ENCODE data around the gene STAG3. TPM values are rescaled to one million over a fixed set of nuclear protein-coding genes. Genes with fewer than 3 reads are reported as not detected.
A peak's percentile ranks its signal among the peaks of the same experiment; 100 is the strongest.

The STAG3 gene
- total and polyA plus RNA-seq, 2 donors (not counting 3 experiments of a cell fraction or from before 2014, with no cell fraction given), result 0.29 to 1.4 TPM

GRCh38 chr7:100130608-100131453 is 46.9 kb upstream of the STAG3 start:
- intact Hi-C loops (cut with micrococcal nuclease), result no loop called here
- no peaks in the 10 kb centered on the region for H3K36me3 ChIP-seq (ENCODE audit: control insufficient read depth in 2 of 2, extremely low read depth in 1 of 2, insufficient read depth in 2 of 2, low read length in 2 of 2)
- no peak overlapping the region for H3K4me2 ChIP-seq (ENCODE audit: insufficient read depth, low read length)
- TF ChIP-seq EZH2 (IDR thresholded peaks at IDR 0.05; ENCODE audit: borderline replicate concordance, low read depth, low read length, severe bottlenecking) (no peak), CTCF (IDR thresholded peaks at IDR 0.05; ENCODE audit: extremely low read depth in 1 of 2, insufficient read depth in 1 of 2, low read depth in 1 of 2, low read length in 2 of 2) (peak; percentile 61 to 85), FOS (IDR thresholded peaks at IDR 0.05; ENCODE audit: borderline replicate concordance, insufficient read depth, low read length) (no peak)
- H3K9ac ChIP-seq (replicated peaks; ENCODE audit: extremely low read depth, insufficient read depth, low read length), result no peak overlapping the region
- peak; percentile 55 for DNase-seq (ENCODE audit: low read depth, low spot score)
- H3K27me3 ChIP-seq (ENCODE audit: control insufficient read depth in 2 of 2, insufficient read depth in 2 of 2, low read length in 2 of 2), result no peaks in the 10 kb centered on the region
- H3K27ac ChIP-seq (ENCODE audit: insufficient read depth, low read depth, low read length), result no peak overlapping the region
- no peaks in the 10 kb centered on the region for H3K9me3 ChIP-seq (replicated peaks; ENCODE audit: control insufficient read depth, insufficient read depth, low read length)
- peaks cover 11% of the 10 kb centered on the region for H3K4me1 ChIP-seq (ENCODE audit: control insufficient read depth, extremely low read depth, insufficient read depth, low read length)
- POLR2A ChIA-PET, result no interaction called here
- CTCF ChIA-PET, result interaction anchor here (0.6 to 5.9 kb wide), 29 partner anchors 9 to 277 kb away, joined by 3 to 79 read pairs (median 4); partner anchors contain the start of genes AP4M1, GAL3ST4, LAMTOR4 and MCM7
- dilution Hi-C loops (cut with MboI; ENCODE audit: extremely low pct_ligation_motif_present, low sequenced_read_pairs), result no loop called here
- H3K9me1 ChIP-seq (replicated peaks; ENCODE audit: control insufficient read depth, extremely low read depth, insufficient read depth, low read length), result no peaks in the 10 kb centered on the region
- peak; percentile 79 for FAIRE-seq
- BruUV-seq (replicated peaks), result no TSS peak
- H3K79me2 ChIP-seq (ENCODE audit: control insufficient read depth, insufficient read depth, low read length), result no peaks in the 10 kb centered on the region
- peak overlapping the region; percentile 46 for H2AFZ ChIP-seq (ENCODE audit: low read depth, low read length)
- H3K4me3 ChIP-seq (replicated peaks in 1 of 3; ENCODE audit: insufficient read depth in 1 of 3, low read depth in 1 of 3, low read length in 3 of 3), result no peak overlapping the region
- no peaks in the 10 kb centered on the region for H4K20me1 ChIP-seq (replicated peaks; ENCODE audit: control insufficient read depth, extremely low read depth, insufficient read depth, low read length)

GRCh38 chr7:100132126-100132525 is 45.6 kb upstream of the STAG3 start:
- FAIRE-seq (no peak), DNase-seq (ENCODE audit: low read depth, low spot score) (no peak)
- no peak overlapping the region for H2AFZ ChIP-seq (ENCODE audit: low read depth, low read length)
- H4K20me1 ChIP-seq (replicated peaks; ENCODE audit: control insufficient read depth, extremely low read depth, insufficient read depth, low read length), result no peaks in the 10 kb centered on the region
- no peak overlapping the region for H3K27ac ChIP-seq (ENCODE audit: insufficient read depth, low read depth, low read length)
- no peaks in the 10 kb centered on the region for H3K79me2 ChIP-seq (ENCODE audit: control insufficient read depth, insufficient read depth, low read length)
- no peak for TF ChIP-seq POLR2A (IDR thresholded peaks at IDR 0.05; ENCODE audit: low read depth, low read length)
- no peak for TF ChIP-seq JUN (IDR thresholded peaks at IDR 0.05; ENCODE audit: borderline replicate concordance, insufficient read depth, insufficient read length, low read depth)
- TF ChIP-seq FOS (IDR thresholded peaks at IDR 0.05; ENCODE audit: borderline replicate concordance, insufficient read depth, low read length), result no peak
- TF ChIP-seq GATA2 (IDR thresholded peaks at IDR 0.05; ENCODE audit: insufficient read depth, insufficient read length, low read depth, low read length), result no peak
- TF ChIP-seq MYC (IDR thresholded peaks at IDR 0.05; ENCODE audit: low read depth, low read length), result no peak
- TF ChIP-seq EZH2 (IDR thresholded peaks at IDR 0.05; ENCODE audit: borderline replicate concordance, low read depth, low read length, severe bottlenecking), result no peak
- TF ChIP-seq MAX (IDR thresholded peaks at IDR 0.05; ENCODE audit: insufficient read depth, insufficient read length), result no peak
- no peak for TF ChIP-seq CTCF (IDR thresholded peaks at IDR 0.05; ENCODE audit: extremely low read depth in 1 of 2, insufficient read depth in 1 of 2, low read depth in 1 of 2, low read length in 2 of 2)
- TF ChIP-seq POLR2AphosphoS5 (IDR thresholded peaks at IDR 0.05; ENCODE audit: insufficient read depth, low read depth, low read length), result no peak
- H3K4me3 ChIP-seq (replicated peaks in 1 of 3; ENCODE audit: insufficient read depth in 1 of 3, low read depth in 1 of 3, low read length in 3 of 3), result no peak overlapping the region
- intact Hi-C loops (cut with micrococcal nuclease) (no loop called here), dilution Hi-C loops (cut with MboI; ENCODE audit: extremely low pct_ligation_motif_present, low sequenced_read_pairs) (no loop called here)
- no peaks in the 10 kb centered on the region for H3K9me3 ChIP-seq (replicated peaks; ENCODE audit: control insufficient read depth, insufficient read depth, low read length)
- no peaks in the 10 kb centered on the region for H3K9me1 ChIP-seq (replicated peaks; ENCODE audit: control insufficient read depth, extremely low read depth, insufficient read depth, low read length)
- H3K36me3 ChIP-seq (ENCODE audit: control insufficient read depth in 2 of 2, extremely low read depth in 1 of 2, insufficient read depth in 2 of 2, low read length in 2 of 2), result no peaks in the 10 kb centered on the region
- H3K4me1 ChIP-seq (ENCODE audit: control insufficient read depth, extremely low read depth, insufficient read depth, low read length), result peaks cover 6% of the 10 kb centered on the region
- ChIA-PET POLR2A (no interaction called here), CTCF (interaction anchor here (0.8 to 5.9 kb wide), 24 partner anchors 9 to 275 kb away, joined by 3 to 79 read pairs (median 5); partner anchors contain the start of genes AP4M1, GAL3ST4, LAMTOR4 and MCM7)
- no peak overlapping the region for H3K9ac ChIP-seq (replicated peaks; ENCODE audit: extremely low read depth, insufficient read depth, low read length)
- BruUV-seq (replicated peaks), result no TSS peak
- no peaks in the 10 kb centered on the region for H3K27me3 ChIP-seq (ENCODE audit: control insufficient read depth in 2 of 2, insufficient read depth in 2 of 2, low read length in 2 of 2)
- no peak overlapping the region for H3K4me2 ChIP-seq (ENCODE audit: insufficient read depth, low read length)

Data from endothelial cell of umbilical vein (primary cell).